Measurements from ENCODE around the gene RFTN1. TPM values are rescaled to one million over a fixed set of nuclear protein-coding genes. Genes with fewer than 3 reads are reported as not detected.

RFTN1 gene
- total RNA-seq, 1 experiment from 2014 or later: 2.2 TPM

DNA sequence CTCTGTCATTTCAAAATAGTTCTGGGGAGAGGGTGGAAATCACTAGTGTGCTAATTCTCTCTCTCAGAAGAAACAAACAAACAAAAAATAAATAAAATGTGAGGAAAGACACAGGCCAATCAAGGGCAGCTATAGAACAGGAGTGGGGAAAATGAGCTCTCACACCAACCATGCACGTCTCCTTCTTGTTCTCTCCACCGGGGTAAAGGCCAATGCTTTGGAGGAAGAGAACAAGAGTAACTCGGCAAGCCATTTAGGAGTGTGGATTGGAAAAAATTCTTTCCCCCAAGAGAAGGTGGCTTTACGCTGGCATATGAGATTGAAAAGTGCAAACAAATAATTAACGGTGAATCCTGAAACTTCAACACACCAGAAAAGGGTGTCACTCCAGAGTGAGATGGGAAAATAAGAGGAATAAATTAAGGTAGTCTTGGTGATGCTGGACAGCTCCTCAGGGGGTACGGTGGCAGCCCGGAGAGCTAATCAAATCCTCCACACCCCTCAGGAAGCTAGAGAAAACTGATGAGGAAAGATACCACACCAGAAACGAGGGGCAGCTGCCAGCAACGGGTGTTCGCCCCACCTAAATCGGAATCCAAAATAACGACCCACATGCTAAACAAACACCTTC is 88.0 kb downstream of the RFTN1 start:
- TF ChIP-seq, protein P1, sequence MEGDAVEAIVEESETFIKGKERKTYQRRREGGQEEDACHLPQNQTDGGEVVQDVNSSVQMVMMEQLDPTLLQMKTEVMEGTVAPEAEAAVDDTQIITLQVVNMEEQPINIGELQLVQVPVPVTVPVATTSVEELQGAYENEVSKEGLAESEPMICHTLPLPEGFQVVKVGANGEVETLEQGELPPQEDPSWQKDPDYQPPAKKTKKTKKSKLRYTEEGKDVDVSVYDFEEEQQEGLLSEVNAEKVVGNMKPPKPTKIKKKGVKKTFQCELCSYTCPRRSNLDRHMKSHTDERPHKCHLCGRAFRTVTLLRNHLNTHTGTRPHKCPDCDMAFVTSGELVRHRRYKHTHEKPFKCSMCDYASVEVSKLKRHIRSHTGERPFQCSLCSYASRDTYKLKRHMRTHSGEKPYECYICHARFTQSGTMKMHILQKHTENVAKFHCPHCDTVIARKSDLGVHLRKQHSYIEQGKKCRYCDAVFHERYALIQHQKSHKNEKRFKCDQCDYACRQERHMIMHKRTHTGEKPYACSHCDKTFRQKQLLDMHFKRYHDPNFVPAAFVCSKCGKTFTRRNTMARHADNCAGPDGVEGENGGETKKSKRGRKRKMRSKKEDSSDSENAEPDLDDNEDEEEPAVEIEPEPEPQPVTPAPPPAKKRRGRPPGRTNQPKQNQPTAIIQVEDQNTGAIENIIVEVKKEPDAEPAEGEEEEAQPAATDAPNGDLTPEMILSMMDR (conservative IDR thresholded peaks at IDR 0.05): no peak
- no peak overlapping the region for H2BK120ac ChIP-seq (ENCODE audit: low read depth, low read length, poor library complexity, severe bottlenecking)
- no peak overlapping the region for H2BK15ac ChIP-seq (ENCODE audit: low read depth, low read length)
- no peaks in the 10 kb centered on the region for H3K79me1 ChIP-seq (ENCODE audit: insufficient read depth, low read depth, low read length, poor library complexity, severe bottlenecking)
- no peak overlapping the region for H3K27ac ChIP-seq (ENCODE audit: insufficient read length, low read depth, low read length)
- H2BK20ac ChIP-seq (ENCODE audit: low read depth, low read length, poor library complexity, severe bottlenecking): no peak overlapping the region
- H2BK5ac ChIP-seq (ENCODE audit: insufficient read length, low read length): no peak overlapping the region
- no peak overlapping the region for H2BK12ac ChIP-seq (ENCODE audit: insufficient read length, low read depth, low read length)
- H4K8ac ChIP-seq (replicated peaks; ENCODE audit: insufficient read length, low read depth, low read length): no peak overlapping the region
- H3K9me3 Mint-ChIP-seq: no peaks in the 10 kb centered on the region
- H3K23ac ChIP-seq (ENCODE audit: insufficient read length, low read depth, low read length): no peak overlapping the region
- no peak overlapping the region for H4K5ac ChIP-seq (ENCODE audit: insufficient read length, low read depth, low read length)
- H3K18ac ChIP-seq (ENCODE audit: insufficient read length, low read depth, low read length): no peak overlapping the region
- H3K14ac ChIP-seq (ENCODE audit: insufficient read depth, low read length): no peak overlapping the region
- WGBS (ENCODE audit: extremely low coverage, insufficient read length, low lambda C conversion rate): no CpG with 5 or more reads among the region's 12 CpGs
- H3K23me2 ChIP-seq (ENCODE audit: insufficient read length, low read depth, low read length, poor library complexity, severe bottlenecking): no peaks in the 10 kb centered on the region
- no peaks in the 10 kb centered on the region for H3K36me3 Mint-ChIP-seq (ENCODE audit: insufficient read depth in 1 of 3, low read depth in 3 of 3)
- H3K27ac Mint-ChIP-seq: no peak overlapping the region
- no peak overlapping the region for H3K4me3 Mint-ChIP-seq
- no peak overlapping the region for H3K9ac ChIP-seq (ENCODE audit: extremely low read depth, insufficient read length, low read length)
- H4K91ac ChIP-seq (ENCODE audit: insufficient read length, low read depth, low read length): no peak overlapping the region
- peaks cover 2% of the 10 kb centered on the region for H3K27me3 Mint-ChIP-seq (ENCODE audit: low read depth)
- H3K27me3 ChIP-seq (ENCODE audit: insufficient read depth, low read length): no peaks in the 10 kb centered on the region
- H3T11ph ChIP-seq (ENCODE audit: low read length): no peak overlapping the region
- no peaks in the 10 kb centered on the region for H3K79me2 ChIP-seq (ENCODE audit: insufficient read depth, low read length)
- no peak overlapping the region for H3K4me2 ChIP-seq (ENCODE audit: insufficient read depth, insufficient read length, low read length)
- no peaks in the 10 kb centered on the region for H4K20me1 ChIP-seq (ENCODE audit: control insufficient read depth, insufficient read depth, insufficient read length)
- peaks cover 2 to 5% of the 10 kb centered on the region in 2 experiments; a peak in 2 of 4 replicates for H3K4me1 Mint-ChIP-seq
- H2AK5ac ChIP-seq (ENCODE audit: insufficient read length, low read length): no peak overlapping the region
- no peaks in the 10 kb centered on the region for H3K4me1 ChIP-seq (ENCODE audit: insufficient read depth, low read length)
- no peak overlapping the region for H3K56ac ChIP-seq (ENCODE audit: insufficient read length, low read depth, low read length)
- no peak for DNase-seq
- no peak overlapping the region for H3K4ac ChIP-seq (ENCODE audit: low read depth, low read length)
- H2AFZ ChIP-seq (ENCODE audit: low read length): no peak overlapping the region
- H3K9me3 ChIP-seq (ENCODE audit: control insufficient read depth, low read depth, low read length): no peaks in the 10 kb centered on the region
